Astrocyte (in vitro differentiated cells and primary cell): Measurements from ENCODE around the gene LRRC27.

ENCODE experiments used
- EZH2 ChIP-seq: IDR thresholded peaks from 2 replicates; pipeline ENCODE4 v1.6.1; 2012; ENCODE audit warnings: mild to moderate bottlenecking, low read length, inconsistent platforms; ENCODE audit not compliant: insufficient read depth
- TF ChIP-seq, protein P1 (sequence below): IDR thresholded peaks from 2 replicates; pipeline ENCODE4 v1.5.1; 2011; ENCODE audit warnings: low read depth, mild to moderate bottlenecking, inconsistent platforms, low read length, moderate library complexity; ENCODE audit not compliant: insufficient read depth

DNA sequence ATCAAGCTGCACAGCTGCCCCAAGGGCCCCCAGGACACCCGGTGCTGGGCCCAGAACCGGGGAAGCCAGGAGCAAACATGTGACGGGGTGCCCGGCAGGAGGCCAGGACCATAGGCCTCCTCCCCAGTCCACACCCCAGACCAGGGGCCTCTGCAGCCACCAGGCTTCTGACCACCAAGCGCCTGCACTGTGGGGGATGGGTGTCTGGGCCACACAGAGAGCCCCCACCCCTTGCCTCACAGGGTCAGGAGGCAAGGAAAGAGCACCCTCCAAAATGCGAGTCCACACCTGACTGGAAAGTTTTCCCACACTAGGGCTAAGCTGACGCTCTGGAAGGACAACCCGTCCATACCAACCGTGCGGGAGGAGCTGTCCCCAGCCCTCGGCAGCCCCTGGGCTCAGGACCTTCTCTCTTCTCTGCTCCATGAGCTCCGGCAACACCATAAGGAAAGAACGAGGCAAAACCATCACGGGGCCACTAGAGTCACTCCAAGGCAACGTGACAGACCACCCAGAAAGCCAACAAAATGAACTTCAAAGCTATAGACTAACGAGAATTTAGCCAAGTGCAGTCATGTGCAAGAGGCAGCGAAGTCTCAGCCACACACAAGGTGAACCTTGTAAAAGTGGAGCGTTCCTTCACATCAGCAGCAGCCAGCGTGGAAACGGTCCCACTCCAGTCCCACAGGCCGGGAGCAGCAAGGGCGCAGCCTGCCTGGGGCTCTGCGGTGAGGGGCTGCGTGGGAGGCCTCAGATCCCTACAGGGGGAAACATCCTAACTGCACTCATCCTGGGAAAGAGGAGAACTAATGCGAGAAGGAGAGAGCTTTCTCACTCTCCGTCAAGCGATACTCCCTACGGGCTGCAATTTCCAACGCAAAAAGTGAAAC lies 29.3 kb upstream of the LRRC27 start:
- TF ChIP-seq, protein P1, sequence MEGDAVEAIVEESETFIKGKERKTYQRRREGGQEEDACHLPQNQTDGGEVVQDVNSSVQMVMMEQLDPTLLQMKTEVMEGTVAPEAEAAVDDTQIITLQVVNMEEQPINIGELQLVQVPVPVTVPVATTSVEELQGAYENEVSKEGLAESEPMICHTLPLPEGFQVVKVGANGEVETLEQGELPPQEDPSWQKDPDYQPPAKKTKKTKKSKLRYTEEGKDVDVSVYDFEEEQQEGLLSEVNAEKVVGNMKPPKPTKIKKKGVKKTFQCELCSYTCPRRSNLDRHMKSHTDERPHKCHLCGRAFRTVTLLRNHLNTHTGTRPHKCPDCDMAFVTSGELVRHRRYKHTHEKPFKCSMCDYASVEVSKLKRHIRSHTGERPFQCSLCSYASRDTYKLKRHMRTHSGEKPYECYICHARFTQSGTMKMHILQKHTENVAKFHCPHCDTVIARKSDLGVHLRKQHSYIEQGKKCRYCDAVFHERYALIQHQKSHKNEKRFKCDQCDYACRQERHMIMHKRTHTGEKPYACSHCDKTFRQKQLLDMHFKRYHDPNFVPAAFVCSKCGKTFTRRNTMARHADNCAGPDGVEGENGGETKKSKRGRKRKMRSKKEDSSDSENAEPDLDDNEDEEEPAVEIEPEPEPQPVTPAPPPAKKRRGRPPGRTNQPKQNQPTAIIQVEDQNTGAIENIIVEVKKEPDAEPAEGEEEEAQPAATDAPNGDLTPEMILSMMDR: no peak
- no peak for TF ChIP-seq EZH2
